GM23338 (cell line): ENCODE results near the gene RFNG.

Experiments used
- CREB1 ChIP-seq: fragments of 250-450 bp; sonication (Bioruptor Pico); IDR thresholded peaks from 2 replicates; pipeline ENCODE4 v1.5.0; 2020; ENCODE audit warnings: low read depth, mild to moderate bottlenecking, moderate library complexity
- EZH2phosphoT487 ChIP-seq: fragments of 200-600 bp; sonication (generic); IDR thresholded peaks from one replicate; pipeline ENCODE4 v1.8.1; 2018; ENCODE audit warnings: antibody characterized with exemption; ENCODE audit not compliant: unreplicated experiment
- JUNB ChIP-seq: IDR thresholded peaks from one replicate; pipeline ENCODE4 v1.6.1; 2016; ENCODE audit warnings: antibody characterized with exemption; ENCODE audit not compliant: unreplicated experiment
- NANOG ChIP-seq: IDR thresholded peaks from 2 replicates; pipeline ENCODE4 v1.6.1; 2016; ENCODE audit warnings: antibody characterized with exemption, borderline replicate concordance
- POLR2AphosphoS5 ChIP-seq: IDR thresholded peaks from 2 replicates; pipeline ENCODE4 v1.6.1; 2016; ENCODE audit warnings: antibody characterized with exemption, low read depth
- STAT1 ChIP-seq: IDR thresholded peaks from one replicate; pipeline ENCODE4 v1.6.1; 2016; ENCODE audit warnings: antibody characterized with exemption; ENCODE audit not compliant: unreplicated experiment
- TF ChIP-seq, protein P1 (sequence below), 2 experiments: fragments of 200-600 bp in 1 of 2; sonication (generic) in 1 of 2; conservative IDR thresholded peaks; 2 replicates each; pipeline versions ENCODE4 v1.5.1 to v1.6.1; 2016 to 2017; ENCODE audit warnings: antibody characterized with exemption in 2 of 2, low read depth in 2 of 2, mild to moderate bottlenecking in 2 of 2, moderate library complexity in 1 of 2
- TF ChIP-seq, protein P2 (sequence below): IDR thresholded peaks from one replicate; pipeline ENCODE4 v1.6.1; 2018; ENCODE audit warnings: antibody characterized with exemption; ENCODE audit not compliant: unreplicated experiment

DNA sequence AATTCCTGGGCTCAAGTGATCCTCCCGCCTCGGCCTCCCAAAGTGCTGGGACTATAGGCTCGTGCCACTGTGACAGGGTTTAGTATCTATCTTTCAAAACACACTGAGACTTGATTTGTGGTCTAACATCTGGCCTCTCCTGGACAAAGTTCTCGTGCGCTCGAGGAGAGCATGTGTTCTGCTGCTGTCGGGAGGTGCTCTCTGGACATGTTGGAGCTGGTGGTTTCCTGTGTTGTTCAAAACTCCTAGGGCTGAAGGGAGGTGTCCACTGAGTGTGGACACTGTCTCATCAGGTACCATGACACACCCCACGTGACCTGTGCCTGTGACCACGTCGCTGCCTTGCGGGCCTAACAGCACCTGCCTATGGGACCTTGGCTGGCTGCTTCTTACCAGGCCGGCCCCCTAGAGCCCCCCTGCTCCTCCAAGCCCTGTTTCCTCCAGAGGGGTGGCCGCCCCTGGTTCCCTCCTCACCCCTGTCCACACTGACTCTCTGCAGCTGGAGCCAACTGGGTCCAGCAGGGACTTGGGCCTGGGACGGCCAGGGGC, 5.6 kb downstream of the RFNG start:
- TF ChIP-seq, protein P1, sequence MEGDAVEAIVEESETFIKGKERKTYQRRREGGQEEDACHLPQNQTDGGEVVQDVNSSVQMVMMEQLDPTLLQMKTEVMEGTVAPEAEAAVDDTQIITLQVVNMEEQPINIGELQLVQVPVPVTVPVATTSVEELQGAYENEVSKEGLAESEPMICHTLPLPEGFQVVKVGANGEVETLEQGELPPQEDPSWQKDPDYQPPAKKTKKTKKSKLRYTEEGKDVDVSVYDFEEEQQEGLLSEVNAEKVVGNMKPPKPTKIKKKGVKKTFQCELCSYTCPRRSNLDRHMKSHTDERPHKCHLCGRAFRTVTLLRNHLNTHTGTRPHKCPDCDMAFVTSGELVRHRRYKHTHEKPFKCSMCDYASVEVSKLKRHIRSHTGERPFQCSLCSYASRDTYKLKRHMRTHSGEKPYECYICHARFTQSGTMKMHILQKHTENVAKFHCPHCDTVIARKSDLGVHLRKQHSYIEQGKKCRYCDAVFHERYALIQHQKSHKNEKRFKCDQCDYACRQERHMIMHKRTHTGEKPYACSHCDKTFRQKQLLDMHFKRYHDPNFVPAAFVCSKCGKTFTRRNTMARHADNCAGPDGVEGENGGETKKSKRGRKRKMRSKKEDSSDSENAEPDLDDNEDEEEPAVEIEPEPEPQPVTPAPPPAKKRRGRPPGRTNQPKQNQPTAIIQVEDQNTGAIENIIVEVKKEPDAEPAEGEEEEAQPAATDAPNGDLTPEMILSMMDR (conservative IDR thresholded peaks at IDR 0.05; ENCODE audit: low read depth in 2 of 2), result no peak
- no peak for TF ChIP-seq CREB1
- no peak for TF ChIP-seq POLR2AphosphoS5
- TF ChIP-seq EZH2phosphoT487, result no peak
- TF ChIP-seq, protein P2, sequence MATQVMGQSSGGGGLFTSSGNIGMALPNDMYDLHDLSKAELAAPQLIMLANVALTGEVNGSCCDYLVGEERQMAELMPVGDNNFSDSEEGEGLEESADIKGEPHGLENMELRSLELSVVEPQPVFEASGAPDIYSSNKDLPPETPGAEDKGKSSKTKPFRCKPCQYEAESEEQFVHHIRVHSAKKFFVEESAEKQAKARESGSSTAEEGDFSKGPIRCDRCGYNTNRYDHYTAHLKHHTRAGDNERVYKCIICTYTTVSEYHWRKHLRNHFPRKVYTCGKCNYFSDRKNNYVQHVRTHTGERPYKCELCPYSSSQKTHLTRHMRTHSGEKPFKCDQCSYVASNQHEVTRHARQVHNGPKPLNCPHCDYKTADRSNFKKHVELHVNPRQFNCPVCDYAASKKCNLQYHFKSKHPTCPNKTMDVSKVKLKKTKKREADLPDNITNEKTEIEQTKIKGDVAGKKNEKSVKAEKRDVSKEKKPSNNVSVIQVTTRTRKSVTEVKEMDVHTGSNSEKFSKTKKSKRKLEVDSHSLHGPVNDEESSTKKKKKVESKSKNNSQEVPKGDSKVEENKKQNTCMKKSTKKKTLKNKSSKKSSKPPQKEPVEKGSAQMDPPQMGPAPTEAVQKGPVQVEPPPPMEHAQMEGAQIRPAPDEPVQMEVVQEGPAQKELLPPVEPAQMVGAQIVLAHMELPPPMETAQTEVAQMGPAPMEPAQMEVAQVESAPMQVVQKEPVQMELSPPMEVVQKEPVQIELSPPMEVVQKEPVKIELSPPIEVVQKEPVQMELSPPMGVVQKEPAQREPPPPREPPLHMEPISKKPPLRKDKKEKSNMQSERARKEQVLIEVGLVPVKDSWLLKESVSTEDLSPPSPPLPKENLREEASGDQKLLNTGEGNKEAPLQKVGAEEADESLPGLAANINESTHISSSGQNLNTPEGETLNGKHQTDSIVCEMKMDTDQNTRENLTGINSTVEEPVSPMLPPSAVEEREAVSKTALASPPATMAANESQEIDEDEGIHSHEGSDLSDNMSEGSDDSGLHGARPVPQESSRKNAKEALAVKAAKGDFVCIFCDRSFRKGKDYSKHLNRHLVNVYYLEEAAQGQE, result no peak
- TF ChIP-seq JUNB, result no peak
- TF ChIP-seq NANOG, result no peak
- TF ChIP-seq STAT1, result no peak
